GM18907 (cell line): ENCODE measurements around the gene ATP5MC2.

Experiments
- ATAC-seq: cut with Tn5 transposase; IDR thresholded peaks from one replicate; pipeline ENCODE4 v1.9.1; 2021; ENCODE audit warnings: mild to moderate bottlenecking, moderate library complexity; ENCODE audit not compliant: unreplicated experiment

Gene ATP5MC2

GRCh38 chr12:53616950-53617349 lies 58.9 kb downstream of the ATP5MC2 start:
- ATAC-seq, result no peak
